Measurements from ENCODE around the gene HPS5. TPM values are rescaled to one million over a fixed set of nuclear protein-coding genes. Genes with fewer than 3 reads are reported as not detected.

Gene HPS5
- total RNA-seq, 1 donor from 2014 or later: 76.3 TPM

DNA sequence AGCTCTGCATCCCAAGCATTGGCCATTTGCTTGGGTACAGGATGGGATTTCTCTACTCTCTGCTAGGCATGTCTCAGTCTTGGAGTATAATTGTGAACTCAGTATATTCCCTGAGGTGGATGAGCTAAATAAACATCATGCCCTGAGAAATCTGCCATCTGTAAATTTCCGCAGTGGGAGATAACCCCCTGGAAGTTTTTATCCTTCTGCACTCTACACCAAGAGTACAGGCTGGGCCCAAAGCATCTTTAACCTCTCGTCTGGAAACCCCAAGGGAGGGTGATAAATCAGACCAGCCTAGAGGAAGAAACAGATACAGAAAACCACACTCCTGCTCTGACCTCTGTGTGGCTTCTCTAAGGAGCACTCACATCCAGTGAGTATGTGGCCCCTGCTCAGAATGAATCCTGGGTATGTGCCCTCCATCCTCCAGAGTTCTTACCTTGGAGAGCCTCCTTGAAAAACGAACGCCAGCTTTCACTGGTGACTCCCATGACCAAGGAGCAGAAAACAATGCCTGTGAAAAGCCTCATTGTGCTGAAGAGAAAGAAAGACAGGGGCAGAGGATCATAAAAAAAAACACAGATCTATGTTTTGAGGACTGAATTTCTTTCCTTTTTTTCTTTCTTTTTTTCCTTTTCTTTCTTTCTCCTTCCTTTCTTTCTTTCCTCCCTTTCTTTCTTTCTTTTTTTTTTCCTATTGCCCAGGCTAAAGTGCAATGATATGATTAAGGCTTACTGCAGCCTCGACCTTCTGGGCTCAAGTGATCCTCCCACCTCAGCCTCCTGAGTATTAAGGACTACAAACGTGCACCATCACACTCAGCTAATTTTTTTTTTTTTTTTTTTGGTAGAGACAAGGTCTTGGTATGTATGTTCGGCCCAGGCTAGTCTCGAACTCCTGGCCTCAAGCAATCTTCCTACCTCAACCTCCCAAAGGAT lies 86.3 kb downstream of the HPS5 start:
- no peak overlapping the region for H3K4me3 Mint-ChIP-seq (ENCODE audit: unreplicated experiment)
- TF ChIP-seq, protein P1, sequence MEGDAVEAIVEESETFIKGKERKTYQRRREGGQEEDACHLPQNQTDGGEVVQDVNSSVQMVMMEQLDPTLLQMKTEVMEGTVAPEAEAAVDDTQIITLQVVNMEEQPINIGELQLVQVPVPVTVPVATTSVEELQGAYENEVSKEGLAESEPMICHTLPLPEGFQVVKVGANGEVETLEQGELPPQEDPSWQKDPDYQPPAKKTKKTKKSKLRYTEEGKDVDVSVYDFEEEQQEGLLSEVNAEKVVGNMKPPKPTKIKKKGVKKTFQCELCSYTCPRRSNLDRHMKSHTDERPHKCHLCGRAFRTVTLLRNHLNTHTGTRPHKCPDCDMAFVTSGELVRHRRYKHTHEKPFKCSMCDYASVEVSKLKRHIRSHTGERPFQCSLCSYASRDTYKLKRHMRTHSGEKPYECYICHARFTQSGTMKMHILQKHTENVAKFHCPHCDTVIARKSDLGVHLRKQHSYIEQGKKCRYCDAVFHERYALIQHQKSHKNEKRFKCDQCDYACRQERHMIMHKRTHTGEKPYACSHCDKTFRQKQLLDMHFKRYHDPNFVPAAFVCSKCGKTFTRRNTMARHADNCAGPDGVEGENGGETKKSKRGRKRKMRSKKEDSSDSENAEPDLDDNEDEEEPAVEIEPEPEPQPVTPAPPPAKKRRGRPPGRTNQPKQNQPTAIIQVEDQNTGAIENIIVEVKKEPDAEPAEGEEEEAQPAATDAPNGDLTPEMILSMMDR (IDR thresholded peaks at IDR 0.05): no peak
- no peak for DNase-seq (ENCODE audit: extremely low spot score, unreplicated experiment)
- no peaks in the 10 kb centered on the region for H3K36me3 Mint-ChIP-seq (ENCODE audit: unreplicated experiment)
- H3K4me1 Mint-ChIP-seq (ENCODE audit: unreplicated experiment): peaks cover 2% of the 10 kb centered on the region
- H3K9me3 Mint-ChIP-seq (ENCODE audit: unreplicated experiment): no peaks in the 10 kb centered on the region
- H3K27ac Mint-ChIP-seq (ENCODE audit: unreplicated experiment): no peak overlapping the region
- peaks cover 60% of the 10 kb centered on the region for H3K27me3 Mint-ChIP-seq (ENCODE audit: unreplicated experiment)

DNA sequence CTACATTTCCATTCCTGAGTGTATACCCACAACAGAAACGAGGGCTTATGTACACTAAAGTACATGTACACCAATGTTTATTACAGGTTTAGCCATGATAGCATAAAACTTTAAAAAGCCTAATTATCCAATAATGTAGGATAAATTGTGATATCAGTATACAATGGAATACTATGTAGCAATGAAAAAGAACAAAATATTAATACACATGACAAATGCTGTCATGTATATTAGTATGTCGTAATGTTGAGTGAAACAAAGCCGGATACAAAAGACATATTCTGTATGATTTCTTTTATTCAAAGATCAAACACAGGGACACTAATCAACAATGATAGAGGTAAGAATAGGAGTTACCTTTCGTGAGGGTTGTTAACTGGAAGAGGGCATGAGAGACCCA lies 88.0 kb downstream of the HPS5 start:
- Mint-ChIP-seq H3K27me3 (ENCODE audit: unreplicated experiment) (peaks cover 46% of the 10 kb centered on the region), H3K27ac (ENCODE audit: unreplicated experiment) (no peak overlapping the region), H3K36me3 (ENCODE audit: unreplicated experiment) (no peaks in the 10 kb centered on the region), H3K9me3 (ENCODE audit: unreplicated experiment) (no peaks in the 10 kb centered on the region), H3K4me1 (ENCODE audit: unreplicated experiment) (peaks cover 2% of the 10 kb centered on the region), H3K4me3 (ENCODE audit: unreplicated experiment) (no peak overlapping the region)
- TF ChIP-seq, protein P1 (IDR thresholded peaks at IDR 0.05): no peak
- DNase-seq (ENCODE audit: extremely low spot score, unreplicated experiment): no peak

- Mint-ChIP-seq H3K27ac (ENCODE audit: unreplicated experiment) (no peak overlapping the region), H3K4me3 (ENCODE audit: unreplicated experiment) (no peak overlapping the region), H3K4me1 (ENCODE audit: unreplicated experiment) (peaks cover 2% of the 10 kb centered on the region), H3K27me3 (ENCODE audit: unreplicated experiment) (peaks cover 35% of the 10 kb centered on the region), H3K36me3 (ENCODE audit: unreplicated experiment) (no peaks in the 10 kb centered on the region), H3K9me3 (ENCODE audit: unreplicated experiment) (no peaks in the 10 kb centered on the region)
- DNase-seq (ENCODE audit: extremely low spot score, unreplicated experiment): no peak
- TF ChIP-seq, protein P1 (IDR thresholded peaks at IDR 0.05): no peak
Measured at GRCh38 chr11:18230859-18231258, 91.1 kb downstream of the HPS5 start.

GRCh38 chr11:18229501-18229900 lies 92.4 kb downstream of the HPS5 start:
- no peaks in the 10 kb centered on the region for H3K4me1 Mint-ChIP-seq (ENCODE audit: unreplicated experiment)
- peaks cover 5% of the 10 kb centered on the region for H3K9me3 Mint-ChIP-seq (ENCODE audit: unreplicated experiment)
- TF ChIP-seq, protein P1 (IDR thresholded peaks at IDR 0.05): no peak
- DNase-seq (ENCODE audit: extremely low spot score, unreplicated experiment): no peak
- peaks cover 32% of the 10 kb centered on the region for H3K27me3 Mint-ChIP-seq (ENCODE audit: unreplicated experiment)
- H3K36me3 Mint-ChIP-seq (ENCODE audit: unreplicated experiment): no peaks in the 10 kb centered on the region
- no peak overlapping the region for H3K4me3 Mint-ChIP-seq (ENCODE audit: unreplicated experiment)
- H3K27ac Mint-ChIP-seq (ENCODE audit: unreplicated experiment): no peak overlapping the region

Other genes with a start within 250 kb of the HPS5 start
- gene SAAL1, start 216.1 kb downstream of the HPS5 start, total RNA-seq: 14.9 and 17.6 TPM in 2 replicates
- gene MRGPRX3, start 189.6 kb downstream of the HPS5 start, total RNA-seq: not detected in 2 replicates
- not detected in 2 replicates for gene MRGPRX4, start 149.3 kb downstream of the HPS5 start, total RNA-seq
- not detected in 2 replicates for gene SAA4, start 85.3 kb downstream of the HPS5 start, total RNA-seq
- not detected in 2 replicates for gene SAA2, start 73.5 kb downstream of the HPS5 start, total RNA-seq
- gene SAA1, start 55.9 kb downstream of the HPS5 start, total RNA-seq: not detected in 2 replicates
- gene GTF2H1, start 427 bp upstream of the HPS5 start, total RNA-seq: 91.1 and 95.1 TPM in 2 replicates
- 485 and 491 TPM in 2 replicates for gene LDHA, start 72.4 kb upstream of the HPS5 start, total RNA-seq
- not detected in 2 replicates for gene LDHC, start 90.2 kb upstream of the HPS5 start, total RNA-seq
- not detected in 2 replicates for gene LDHAL6A, start 133.7 kb upstream of the HPS5 start, total RNA-seq
- 77.7 and 81.4 TPM in 2 replicates for gene TSG101, start 204.8 kb upstream of the HPS5 start, total RNA-seq